ENCODE data around the gene SCAMP2. TPM values are rescaled to one million over a fixed set of nuclear protein-coding genes. Genes with fewer than 3 reads are reported as not detected.

The SCAMP2 gene
- total RNA-seq, 2 experiments from 2014 or later = 77.6 to 79.5 TPM

GRCh38 chr15:74844319-74845207 lies 28.6 kb downstream of the SCAMP2 start:
- ChIA-PET POLR2A (interaction anchor here (0.8 to 2.4 kb wide), 4 partner anchors 25 to 1212 kb away, joined by 3 to 9 read pairs (median 5); partner anchors contain the start of gene MPI), CTCF (interaction anchor here (0.6 to 5.3 kb wide), 13 partner anchors 25 to 211 kb away, joined by 3 to 41 read pairs (median 4); partner anchors contain the start of genes CSK and FAM219B)
- Mint-ChIP-seq H3K9me3 (no peaks in the 10 kb centered on the region), H3K4me1 (ENCODE audit: low read depth) (peaks cover 44% of the 10 kb centered on the region), H3K4me3 (peak overlapping the region; percentile 92), H3K36me3 (peaks cover 32% of the 10 kb centered on the region), H3K27ac (peak overlapping the region; percentile 93), H3K27me3 (no peaks in the 10 kb centered on the region)
- intact Hi-C loops (cut with micrococcal nuclease) = loop anchor here (1.0 to 5.0 kb wide), 5 partner anchors 26 to 608 kb away; partner anchors contain the start of genes CSK, FAM219B, MPI and SIN3A
- DNase-seq = peak; percentile 27

- Mint-ChIP-seq H3K27ac (peak overlapping the region; percentile 93), H3K9me3 (no peaks in the 10 kb centered on the region), H3K4me3 (peak overlapping the region; percentile 92), H3K36me3 (peaks cover 33% of the 10 kb centered on the region), H3K4me1 (ENCODE audit: low read depth) (peaks cover 44% of the 10 kb centered on the region), H3K27me3 (no peaks in the 10 kb centered on the region)
- POLR2A ChIA-PET = interaction anchor here (1.3 to 2.4 kb wide), 3 partner anchors 26 to 60 kb away, joined by 3 to 9 read pairs (median 4); no protein-coding TSS in a partner anchor
- intact Hi-C loops (cut with micrococcal nuclease) = loop anchor here (1.0 to 5.0 kb wide), 4 partner anchors 48 to 608 kb away; partner anchors contain the start of genes CSK, MPI and SIN3A
- no peak for DNase-seq
- CTCF ChIA-PET = interaction anchor here (1.0 to 5.3 kb wide), 9 partner anchors 16 to 211 kb away, joined by 3 to 41 read pairs (median 9); partner anchors contain the start of gene FAM219B
Observed at GRCh38 chr15:74843891-74844299, 29.3 kb downstream of the SCAMP2 start.

GRCh38 chr15:74843445-74843828 lies 29.7 kb downstream of the SCAMP2 start:
- Mint-ChIP-seq H3K36me3 (peaks cover 30% of the 10 kb centered on the region), H3K27ac (peak overlapping the region; percentile 93), H3K27me3 (no peaks in the 10 kb centered on the region), H3K4me3 (peak overlapping the region; percentile 92), H3K9me3 (no peaks in the 10 kb centered on the region), H3K4me1 (ENCODE audit: low read depth) (peaks cover 44% of the 10 kb centered on the region)
- CTCF ChIA-PET = interaction anchor here (1.0 to 5.3 kb wide), 12 partner anchors 16 to 210 kb away, joined by 3 to 41 read pairs (median 6); partner anchors contain the start of gene FAM219B
- intact Hi-C loops (cut with micrococcal nuclease) = loop anchor here (1.0 to 5.0 kb wide), 4 partner anchors 49 to 609 kb away; partner anchors contain the start of genes CSK, MPI and SIN3A
- DNase-seq = no peak
- POLR2A ChIA-PET = interaction anchor here (0.6 to 2.4 kb wide), 7 partner anchors 15 to 228 kb away, joined by 3 to 9 read pairs (median 4); partner anchors contain the start of gene CLK3

GRCh38 chr15:74842581-74843444 lies 30.4 kb downstream of the SCAMP2 start, which contains the start of gene ULK3:
ULK3 (minus strand) TSS chr15:74843156; CDS start chr15:74843105, 51 bp downstream.
- intact Hi-C loops (cut with micrococcal nuclease) = loop anchor here (1.0 to 5.0 kb wide), 4 partner anchors 49 to 609 kb away; partner anchors contain the start of genes CSK, MPI and SIN3A
- Mint-ChIP-seq H3K4me3 (peak within 1 kb of the TSS; percentile 92), H3K9me3 (no peaks in the 10 kb centered on the region), H3K27me3 (no peaks in the 10 kb centered on the region), H3K36me3 (peaks cover 27% of the 10 kb centered on the region), H3K4me1 (ENCODE audit: low read depth) (peaks cover 44% of the 10 kb centered on the region), H3K27ac (peak within 1 kb of the TSS; percentile 93)
- ChIA-PET POLR2A (interaction anchor here (0.6 to 2.4 kb wide), 8 partner anchors 14 to 228 kb away, joined by 3 to 9 read pairs (median 4); partner anchors contain the start of gene CLK3), CTCF (interaction anchor here (0.7 to 5.3 kb wide), 14 partner anchors 13 to 224 kb away, joined by 3 to 41 read pairs (median 6); partner anchors contain the start of gene FAM219B)
- peak; percentile 95 for DNase-seq

- DNase-seq = no peak
- intact Hi-C loops (cut with micrococcal nuclease) = loop anchor here (5.0 kb wide), 3 partner anchors 50 to 610 kb away; partner anchors contain the start of genes CSK, MPI and SIN3A
- peaks cover 44% of the 10 kb centered on the region for H3K4me1 Mint-ChIP-seq (ENCODE audit: low read depth)
- CTCF ChIA-PET = interaction anchor here (0.7 to 5.3 kb wide), 10 partner anchors 12 to 223 kb away, joined by 3 to 41 read pairs (median 7); partner anchors contain the start of gene FAM219B
- peak overlapping the region; percentile 92 for H3K4me3 Mint-ChIP-seq
- POLR2A ChIA-PET = interaction anchor here (0.9 to 1.4 kb wide), 3 partner anchors 54 to 64 kb away, joined by 3 to 5 read pairs (median 4); no protein-coding TSS in a partner anchor
- no peaks in the 10 kb centered on the region for H3K9me3 Mint-ChIP-seq
- no peaks in the 10 kb centered on the region for H3K27me3 Mint-ChIP-seq
- no peak overlapping the region for H3K27ac Mint-ChIP-seq
- H3K36me3 Mint-ChIP-seq = peaks cover 24% of the 10 kb centered on the region
Observed at GRCh38 chr15:74841891-74842373, 31.2 kb downstream of the SCAMP2 start.

- Mint-ChIP-seq H3K36me3 (peaks cover 22% of the 10 kb centered on the region), H3K27me3 (no peaks in the 10 kb centered on the region)
Observed at GRCh38 chr15:74840851-74841775, 32.1 kb downstream of the SCAMP2 start.

GRCh38 chr15:74839526-74840395 lies 33.4 kb downstream of the SCAMP2 start:
- no peaks in the 10 kb centered on the region for H3K9me3 Mint-ChIP-seq
- POLR2A ChIA-PET = no interaction called here
- H3K4me1 Mint-ChIP-seq (ENCODE audit: low read depth) = peaks cover 31% of the 10 kb centered on the region
- H3K27me3 Mint-ChIP-seq = no peaks in the 10 kb centered on the region
- CTCF ChIA-PET = interaction anchor here (1.2 to 5.3 kb wide), 3 partner anchors 25 to 71 kb away, joined by 3 to 41 read pairs (median 3); no protein-coding TSS in a partner anchor
- no peak for DNase-seq
- intact Hi-C loops (cut with micrococcal nuclease) = loop anchor here (5.0 kb wide), 3 partner anchors 53 to 613 kb away; partner anchors contain the start of genes CSK, MPI and SIN3A
- peaks cover 21% of the 10 kb centered on the region for H3K36me3 Mint-ChIP-seq
- no peak overlapping the region for H3K4me3 Mint-ChIP-seq
- no peak overlapping the region for H3K27ac Mint-ChIP-seq

More at GRCh38 chr15:74840851-74841775, 32.1 kb downstream of the SCAMP2 start:
- CTCF ChIA-PET = interaction anchor here (1.2 to 5.3 kb wide), 5 partner anchors 23 to 109 kb away, joined by 3 to 41 read pairs (median 7); no protein-coding TSS in a partner anchor
- H3K4me1 Mint-ChIP-seq (ENCODE audit: low read depth) = peaks cover 42% of the 10 kb centered on the region
- DNase-seq = no peak
- peak overlapping the region; percentile 92 for H3K4me3 Mint-ChIP-seq
- intact Hi-C loops (cut with micrococcal nuclease) = loop anchor here (5.0 kb wide), 3 partner anchors 51 to 611 kb away; partner anchors contain the start of genes CSK, MPI and SIN3A
- H3K9me3 Mint-ChIP-seq = no peaks in the 10 kb centered on the region
- peak overlapping the region; percentile 58 for H3K27ac Mint-ChIP-seq
- POLR2A ChIA-PET = no interaction called here

GRCh38 chr15:74838746-74839525 lies 34.2 kb downstream of the SCAMP2 start:
- ChIA-PET POLR2A (no interaction called here), CTCF (interaction anchor here (2.2 kb wide), 1 partner anchor 39 kb away, joined by 7 read pairs; no protein-coding TSS in a partner anchor)
- no peak overlapping the region for H3K27ac Mint-ChIP-seq
- intact Hi-C loops (cut with micrococcal nuclease) = no loop called here
- peaks cover 21% of the 10 kb centered on the region for H3K36me3 Mint-ChIP-seq
- H3K9me3 Mint-ChIP-seq = no peaks in the 10 kb centered on the region
- no peaks in the 10 kb centered on the region for H3K27me3 Mint-ChIP-seq
- H3K4me3 Mint-ChIP-seq = no peak overlapping the region
- peaks cover 22% of the 10 kb centered on the region for H3K4me1 Mint-ChIP-seq (ENCODE audit: low read depth)
- DNase-seq = no peak

- no peak overlapping the region for H3K27ac Mint-ChIP-seq
- no peak for DNase-seq
- H3K4me1 Mint-ChIP-seq (ENCODE audit: low read depth) = peaks cover 18% of the 10 kb centered on the region
- H3K27me3 Mint-ChIP-seq = no peaks in the 10 kb centered on the region
- ChIA-PET POLR2A (no interaction called here), CTCF (interaction anchor here (2.2 to 2.9 kb wide), 2 partner anchors 39 to 64 kb away, joined by 7 to 15 read pairs; no protein-coding TSS in a partner anchor)
- H3K4me3 Mint-ChIP-seq = no peak overlapping the region
- intact Hi-C loops (cut with micrococcal nuclease) = no loop called here
- H3K9me3 Mint-ChIP-seq = no peaks in the 10 kb centered on the region
- peaks cover 21% of the 10 kb centered on the region for H3K36me3 Mint-ChIP-seq
Observed at GRCh38 chr15:74838137-74838516, 35.0 kb downstream of the SCAMP2 start.

Data from activated CD4-positive, alpha-beta memory T cell treated with anti-CD3 and anti-CD28 coated beads for 36 hours (primary cell).